DMS53 treated with DMSO at 0.1 percent for 48 hours (cell line): ENCODE data around the gene DUSP5.

Source experiments
- DNase-seq: peaks from one replicate; lab custom pipeline; 2025; ENCODE audit not compliant: unreplicated experiment; lab: John Stamatoyannopoulos, UW

Gene DUSP5

DNA sequence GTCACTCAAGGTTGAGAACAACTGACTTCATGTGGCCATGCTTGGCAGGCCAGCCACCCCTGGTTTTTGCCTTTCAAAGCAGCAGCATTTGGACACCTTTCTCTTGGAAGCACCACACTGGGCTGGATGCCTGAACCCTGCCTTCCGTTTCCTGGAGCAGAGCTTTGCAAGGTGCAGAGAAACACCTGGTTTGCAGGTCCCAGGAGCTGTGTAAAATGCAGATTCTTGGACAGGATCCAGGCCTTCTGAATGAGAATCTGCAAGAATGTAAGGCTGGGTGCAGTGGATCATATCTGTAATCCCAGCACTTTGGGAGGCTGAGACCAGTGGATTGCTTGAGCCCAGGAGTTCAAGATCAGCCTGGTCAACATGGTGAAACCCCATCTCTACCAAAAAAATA lies 18.0 kb upstream of the DUSP5 start:
- no peak for DNase-seq

DNA sequence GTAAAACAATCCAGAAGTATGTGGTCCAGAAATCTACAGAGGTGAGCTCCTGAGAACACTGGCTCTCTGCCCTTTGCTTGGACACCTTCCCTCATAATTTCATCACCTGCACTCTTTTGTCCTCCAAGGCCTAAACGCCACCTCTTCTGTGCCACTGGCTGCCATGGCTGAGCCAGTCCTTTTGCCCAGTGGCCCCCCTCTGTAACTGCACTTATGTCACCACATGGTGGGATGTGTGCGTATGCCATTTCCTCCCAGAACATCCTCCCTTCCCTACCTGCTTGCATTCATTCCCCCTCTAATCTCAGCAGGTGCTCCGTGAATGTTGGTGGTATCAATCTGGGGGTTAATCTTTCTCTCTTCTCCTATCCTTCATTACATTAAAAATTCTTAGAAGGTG lies 17.3 kb upstream of the DUSP5 start:
- DNase-seq = no peak

DNA sequence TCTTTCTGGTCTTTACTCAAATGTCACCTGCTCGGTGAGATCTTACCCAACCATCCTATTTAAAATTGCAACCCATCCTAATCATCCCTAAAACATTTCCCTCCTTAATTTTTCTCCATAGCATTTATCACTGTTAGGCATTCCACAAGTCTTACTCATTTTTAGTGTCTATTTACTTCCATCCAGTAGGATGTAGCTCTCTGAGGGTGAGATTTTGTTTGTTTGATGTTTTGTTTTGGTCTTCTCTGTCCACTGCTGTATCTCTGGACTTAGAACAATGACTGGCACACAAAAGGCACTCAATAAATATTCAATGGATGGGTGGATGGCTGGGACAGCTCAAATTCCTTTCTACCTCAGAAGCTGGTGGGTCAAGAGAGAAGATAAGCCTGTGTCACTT lies 15.8 kb upstream of the DUSP5 start:
- DNase-seq = no peak

DNA sequence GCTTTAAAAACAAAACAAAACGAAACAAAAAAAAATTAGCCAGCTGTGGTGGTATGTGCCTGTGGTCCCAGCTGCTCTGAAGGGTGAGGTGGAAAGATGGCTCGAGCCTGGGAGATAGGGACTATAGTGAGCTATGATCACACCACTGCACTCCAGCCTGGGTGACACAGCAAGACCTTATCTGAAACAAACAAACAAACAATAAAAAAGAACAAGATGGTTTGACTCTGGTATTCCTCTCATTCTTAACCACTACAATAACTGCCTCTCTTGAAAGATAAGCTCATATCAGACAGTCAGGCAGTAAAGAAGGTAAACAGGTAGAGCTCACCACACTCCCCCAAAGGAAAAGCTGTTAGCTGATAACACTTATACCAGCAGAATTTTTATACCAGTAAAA lies 14.1 kb upstream of the DUSP5 start:
- DNase-seq = no peak

DNA sequence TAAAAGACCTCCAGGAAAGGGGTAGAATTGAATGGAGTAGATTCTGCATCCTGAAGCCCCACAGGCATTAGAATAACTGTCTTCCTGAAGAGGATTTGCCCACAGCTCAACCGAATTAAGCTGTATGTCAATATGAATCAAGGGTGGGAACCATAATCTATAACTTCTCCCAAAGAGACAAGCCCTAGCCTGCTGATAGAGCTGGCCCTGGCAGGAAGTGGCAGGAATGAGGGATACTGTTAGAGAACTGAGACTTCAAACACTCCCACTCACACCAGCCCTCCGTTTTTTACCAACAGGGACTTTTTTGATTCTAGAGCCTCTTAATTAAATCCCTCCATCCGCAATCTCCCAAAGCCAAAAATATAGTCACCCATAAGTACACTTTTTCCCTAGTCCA lies 12.2 kb upstream of the DUSP5 start:
- no peak for DNase-seq

DNA sequence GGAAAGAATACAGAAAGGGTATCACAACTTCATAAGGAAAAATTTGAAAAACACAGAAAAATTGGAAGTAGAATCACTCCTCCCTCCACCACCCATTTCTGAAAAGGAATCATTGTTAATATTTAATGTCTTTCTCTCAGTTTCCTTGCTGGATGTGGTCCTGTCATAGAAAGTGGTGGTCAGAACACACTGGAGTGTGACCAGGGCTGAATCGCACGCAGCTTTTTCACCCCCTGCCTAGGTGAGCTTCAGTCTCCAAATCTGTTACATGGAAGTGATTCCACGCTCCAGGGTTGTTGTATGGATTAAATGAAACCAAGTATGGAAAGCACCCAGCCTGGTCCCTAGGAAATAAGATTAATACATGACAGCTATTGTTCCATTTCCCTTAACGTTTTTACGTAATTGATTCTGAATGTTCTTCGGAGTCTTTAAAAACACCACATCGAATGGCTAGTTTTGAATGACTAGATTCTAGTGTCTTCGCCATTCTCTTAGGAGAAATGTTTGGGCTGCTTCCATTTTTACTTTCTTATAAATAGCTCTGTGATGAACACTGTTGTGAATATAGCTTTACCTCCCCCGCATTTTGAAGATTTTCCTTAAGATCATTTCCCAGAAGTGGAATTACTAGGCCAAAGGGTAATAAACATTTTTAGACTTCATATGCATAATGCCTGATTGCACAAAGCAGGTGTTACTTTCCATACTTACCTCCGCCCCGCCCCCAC lies 10.9 kb upstream of the DUSP5 start:
- DNase-seq = no peak

DNA sequence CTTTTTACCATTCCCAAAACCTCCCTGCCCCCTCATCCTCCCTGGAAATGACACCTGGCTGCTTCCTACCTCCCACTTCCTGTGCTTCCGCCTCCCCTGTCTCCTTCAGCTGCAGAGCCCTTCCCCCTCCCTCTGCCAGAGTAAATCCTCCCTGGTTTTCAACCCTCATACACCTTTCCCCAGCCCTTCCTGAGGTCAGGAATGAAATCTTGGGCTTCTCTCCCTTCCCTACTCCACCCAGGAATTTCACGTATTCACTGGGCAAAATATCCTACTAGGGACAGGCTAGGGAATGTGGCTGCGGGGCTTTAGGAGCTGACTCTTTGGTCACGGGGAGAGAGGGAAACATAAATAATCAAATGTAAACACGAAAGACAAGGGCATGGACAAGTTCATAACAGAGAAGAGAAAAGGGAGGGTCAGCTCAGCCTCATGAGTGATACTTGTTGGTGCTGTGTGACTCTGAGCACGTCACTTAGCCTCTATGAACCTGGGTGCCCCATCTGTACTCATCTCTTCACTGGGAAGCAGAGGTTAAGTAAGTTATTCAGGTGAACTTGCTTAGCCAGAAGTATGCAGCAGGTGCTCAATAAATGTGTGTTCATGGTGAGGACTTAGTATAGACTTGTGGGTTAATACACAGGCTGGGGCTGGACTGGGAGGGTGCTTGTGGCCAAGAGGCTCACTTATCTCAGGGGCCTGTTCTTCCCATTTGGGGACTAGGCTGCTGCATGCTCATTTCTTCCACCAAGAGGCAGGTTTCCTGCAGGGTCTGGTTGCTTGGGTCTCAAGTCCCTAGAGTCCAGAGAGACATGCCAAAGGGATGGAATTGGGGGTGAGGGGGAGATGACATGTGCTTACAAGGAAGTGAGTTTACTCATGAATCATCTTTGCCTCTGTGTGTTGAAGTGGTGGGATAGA lies 10.0 kb upstream of the DUSP5 start:
- peak; percentile 27 for DNase-seq

DNA sequence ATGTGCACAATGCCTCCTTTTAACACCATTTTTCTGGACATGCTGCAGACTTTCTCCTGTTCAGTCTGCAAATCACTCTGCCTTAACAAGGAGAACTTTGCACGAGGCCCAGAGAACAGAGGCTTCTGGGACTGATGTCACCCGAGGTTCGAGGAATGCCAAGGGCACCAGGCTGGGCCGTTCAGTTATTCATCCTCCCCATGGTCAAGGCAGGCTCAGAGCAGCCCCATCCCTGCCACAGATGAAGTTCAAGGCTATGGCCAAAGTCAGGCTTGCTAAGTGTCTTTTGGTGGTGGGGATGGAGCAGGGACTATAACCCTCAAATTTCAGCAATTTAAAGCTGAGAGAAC lies 9.4 kb upstream of the DUSP5 start:
- DNase-seq = no peak

DNA sequence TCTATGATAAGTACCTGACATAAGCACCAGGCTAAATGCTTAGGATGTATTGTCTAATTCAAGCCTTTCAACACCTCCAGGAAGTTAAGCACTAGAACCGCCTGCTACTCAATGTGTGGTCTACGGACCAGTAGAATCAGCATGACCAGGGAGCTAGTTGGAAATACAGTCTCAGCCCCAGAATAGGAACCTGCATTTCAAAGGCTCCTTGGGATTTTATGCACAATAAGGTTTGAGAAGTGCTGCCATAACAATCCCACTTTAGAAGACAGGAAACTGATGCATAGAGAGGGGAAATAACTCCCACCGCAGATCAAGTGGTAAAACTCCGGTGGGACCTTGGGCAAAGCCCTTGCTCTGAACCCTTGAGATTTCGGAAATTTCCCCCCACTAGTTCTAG lies 8.8 kb upstream of the DUSP5 start:
- peak; percentile 7 for DNase-seq

DNA sequence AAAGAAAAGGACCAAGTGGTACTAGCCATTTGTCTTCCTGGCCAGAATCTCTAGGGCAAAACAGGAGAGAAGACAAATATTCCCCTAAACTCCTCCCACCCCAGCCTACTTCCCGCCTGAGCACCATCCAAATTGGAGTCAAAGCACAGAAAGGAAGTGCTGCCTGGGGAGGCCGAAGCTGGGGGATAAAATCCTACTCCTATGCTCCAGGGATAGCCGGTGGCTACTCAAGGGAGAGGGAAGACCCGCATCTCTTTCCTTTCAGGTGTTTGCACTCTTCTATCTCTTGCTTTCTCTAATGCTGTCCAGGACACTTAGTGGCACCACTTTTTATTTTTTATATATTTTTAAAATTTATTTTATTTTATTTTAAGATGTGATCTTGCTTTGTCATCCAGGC lies 7.1 kb upstream of the DUSP5 start:
- DNase-seq = no peak

DNA sequence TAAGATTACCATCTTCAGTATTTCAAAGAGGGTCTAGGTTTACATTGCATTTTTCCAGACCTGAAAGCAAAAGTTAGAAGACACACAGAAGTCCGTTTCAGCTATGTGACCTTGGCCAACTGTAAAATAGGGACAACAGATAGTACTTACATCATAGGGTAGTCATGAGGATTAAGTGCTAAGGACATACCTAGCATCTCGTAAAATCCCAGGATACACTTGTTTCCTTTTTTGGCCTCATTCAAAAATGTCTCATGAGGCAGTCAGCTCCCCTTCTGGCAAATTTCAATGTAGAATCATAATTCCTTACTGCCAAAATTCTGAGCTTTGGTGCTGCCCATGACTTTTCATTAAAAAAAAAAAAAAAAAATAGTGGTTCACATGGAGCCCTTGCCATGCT lies 6.4 kb upstream of the DUSP5 start:
- DNase-seq = no peak

DNA sequence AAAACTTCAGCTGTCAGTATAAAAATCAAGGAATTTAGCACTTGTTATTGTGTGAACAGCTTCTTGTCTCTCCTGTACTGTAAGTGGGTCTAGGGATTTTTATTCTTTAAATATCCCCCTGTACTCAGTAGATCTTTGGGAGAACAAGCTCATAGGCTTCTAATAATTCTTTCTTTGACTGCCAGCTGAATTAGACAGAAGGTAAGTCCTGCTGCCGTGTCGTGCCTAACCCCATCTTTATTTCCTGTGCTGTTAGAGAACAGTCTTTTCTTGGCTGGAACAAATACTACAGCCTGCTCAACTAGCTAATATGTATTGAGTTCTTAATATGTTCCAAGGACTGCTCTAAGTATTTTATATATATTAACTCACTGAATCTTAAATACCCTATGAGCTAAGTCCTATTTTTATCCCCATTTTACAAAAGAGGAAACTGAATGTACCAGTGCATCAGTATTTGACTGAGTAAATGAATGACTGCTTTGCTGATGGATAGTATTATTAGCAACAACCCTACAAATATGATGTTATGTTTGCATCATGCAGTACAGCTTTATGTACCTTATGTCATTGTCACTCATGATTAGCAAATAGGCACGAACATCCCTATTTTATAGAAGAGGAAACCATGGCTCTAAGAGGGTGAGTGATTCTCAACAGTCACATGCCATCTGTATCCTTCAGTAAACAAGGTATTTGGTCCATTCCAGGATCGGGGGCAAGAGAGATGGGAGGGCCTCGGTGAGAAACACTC lies 5.5 kb upstream of the DUSP5 start:
- DNase-seq = peak; percentile 5

DNA sequence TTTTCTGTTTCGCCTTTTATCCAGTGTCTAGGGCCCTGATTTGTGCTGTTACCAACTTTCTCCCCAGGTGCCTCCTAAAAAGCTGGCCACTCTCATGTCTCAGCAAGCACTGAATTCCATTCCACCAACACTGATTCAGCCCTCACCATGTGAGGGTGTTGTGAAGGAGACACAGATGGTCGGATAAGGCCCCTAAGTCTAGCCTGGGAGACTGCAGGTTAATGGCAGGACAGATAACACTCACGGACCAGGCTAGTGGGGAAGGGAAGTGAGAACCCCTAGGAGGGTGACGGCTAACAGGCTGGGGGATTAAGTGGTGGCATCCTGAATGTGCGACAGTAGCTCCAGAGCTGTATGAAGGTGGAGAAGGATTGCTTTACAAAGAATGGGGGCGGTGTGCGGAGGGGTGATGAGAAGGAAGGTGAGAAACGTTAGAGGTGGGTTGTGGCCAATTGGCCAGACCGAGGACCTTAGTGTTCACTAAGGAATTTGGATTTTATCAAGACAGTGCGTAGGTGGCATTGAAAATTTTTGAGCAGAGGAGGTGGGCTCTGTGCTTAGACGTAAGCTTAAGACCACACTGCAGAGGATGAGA lies 3.8 kb upstream of the DUSP5 start:
- no peak for DNase-seq

DNA sequence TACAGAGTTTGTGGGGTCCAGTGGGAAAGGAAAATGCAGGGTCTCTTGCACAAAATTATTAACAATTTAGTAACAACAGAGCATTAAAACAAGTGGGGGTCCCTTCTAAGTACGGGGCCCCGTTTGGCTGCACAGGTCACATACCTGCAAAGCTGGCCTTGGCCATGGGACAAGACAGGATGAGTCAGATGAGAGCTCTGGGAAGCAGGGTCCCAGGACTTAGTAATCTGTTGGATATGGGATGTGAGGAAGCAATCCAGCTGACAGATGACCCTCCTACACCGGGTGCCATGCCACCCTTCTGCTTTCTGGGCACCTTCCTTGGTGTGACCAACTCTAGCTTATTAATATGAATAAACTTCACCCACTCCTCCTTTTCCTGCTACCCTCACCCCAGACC lies 3.2 kb upstream of the DUSP5 start:
- DNase-seq = no peak

DNA sequence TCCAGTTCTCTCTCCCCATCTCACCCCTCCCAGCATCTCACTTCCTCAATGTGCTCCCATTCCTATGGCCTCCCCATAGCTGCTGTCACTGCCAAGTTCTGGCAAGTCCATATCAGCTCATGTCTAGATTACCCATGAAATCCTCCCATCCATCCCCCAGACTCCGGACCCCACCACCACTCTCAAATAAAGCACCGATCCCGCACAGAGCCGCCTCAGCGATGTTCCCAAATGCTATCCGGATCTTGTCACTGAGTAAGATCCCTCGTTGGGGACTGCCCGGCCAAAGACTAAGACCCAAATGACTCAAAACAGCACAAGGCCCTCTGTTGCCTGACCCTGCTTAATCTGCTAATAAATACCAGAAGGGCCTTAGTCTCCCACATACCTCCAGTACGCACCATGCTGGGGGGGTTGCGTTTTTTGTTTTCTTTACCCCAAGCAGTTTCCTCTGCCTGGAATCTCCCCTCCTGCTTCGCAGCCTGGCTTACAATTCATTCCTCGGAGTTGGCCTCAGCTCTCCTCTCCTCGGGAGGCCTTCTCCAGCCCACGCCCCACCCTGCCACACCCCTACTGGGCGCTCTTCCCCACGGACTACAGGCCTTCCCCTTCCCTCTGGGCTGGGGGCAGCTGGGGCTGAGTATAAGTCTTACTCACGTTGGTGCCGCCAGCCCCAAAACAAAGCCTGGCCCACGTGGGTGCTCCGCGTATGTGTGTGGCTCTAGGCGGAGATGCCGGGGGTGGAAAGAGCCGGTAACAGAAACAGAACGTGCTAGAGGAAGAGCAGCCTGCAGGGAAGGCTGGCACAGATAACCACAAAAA lies 1.8 kb upstream of the DUSP5 start:
- DNase-seq = no peak

DNA sequence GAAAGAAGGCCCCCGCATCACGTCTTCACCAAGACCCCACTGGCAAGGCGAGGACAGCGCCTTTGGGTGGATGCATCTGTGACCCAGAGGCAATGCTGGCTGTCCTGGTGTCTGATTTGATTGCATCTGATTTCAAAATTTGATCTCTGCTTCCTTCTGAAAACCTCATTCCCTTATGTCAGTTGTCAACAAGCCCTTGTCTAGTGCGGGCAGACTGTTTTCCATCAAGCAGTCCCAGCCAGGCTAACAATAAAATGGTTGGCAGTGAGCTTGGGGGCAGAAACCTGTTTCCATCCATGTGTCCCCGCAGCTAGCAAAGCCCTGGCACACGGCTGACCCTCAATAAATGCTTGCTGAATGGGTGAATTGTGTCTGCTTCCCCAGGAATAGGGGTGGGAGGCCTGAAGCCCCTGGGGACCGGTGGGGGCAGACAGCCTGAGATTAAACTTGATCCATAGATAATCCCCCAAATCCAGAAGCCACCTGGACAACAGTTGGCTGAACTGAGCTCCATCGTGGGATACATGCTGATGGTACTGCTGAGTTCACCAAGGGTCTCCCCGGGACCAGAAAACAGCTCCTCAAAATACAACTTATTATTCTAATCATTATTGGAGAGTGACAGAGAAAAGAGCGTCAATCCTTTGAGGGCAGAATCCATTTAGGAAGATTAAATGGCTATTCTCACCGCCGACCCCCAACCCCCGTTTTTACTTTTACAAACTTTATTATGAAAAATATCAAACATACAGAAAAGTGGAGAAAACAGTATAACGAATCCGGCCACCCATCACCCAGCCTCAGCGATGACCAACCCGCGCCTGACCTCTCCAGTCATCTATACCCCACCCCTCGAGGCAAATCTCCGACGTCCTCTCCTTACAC lies 912 bp upstream of the DUSP5 start:
- no peak for DNase-seq

DNA sequence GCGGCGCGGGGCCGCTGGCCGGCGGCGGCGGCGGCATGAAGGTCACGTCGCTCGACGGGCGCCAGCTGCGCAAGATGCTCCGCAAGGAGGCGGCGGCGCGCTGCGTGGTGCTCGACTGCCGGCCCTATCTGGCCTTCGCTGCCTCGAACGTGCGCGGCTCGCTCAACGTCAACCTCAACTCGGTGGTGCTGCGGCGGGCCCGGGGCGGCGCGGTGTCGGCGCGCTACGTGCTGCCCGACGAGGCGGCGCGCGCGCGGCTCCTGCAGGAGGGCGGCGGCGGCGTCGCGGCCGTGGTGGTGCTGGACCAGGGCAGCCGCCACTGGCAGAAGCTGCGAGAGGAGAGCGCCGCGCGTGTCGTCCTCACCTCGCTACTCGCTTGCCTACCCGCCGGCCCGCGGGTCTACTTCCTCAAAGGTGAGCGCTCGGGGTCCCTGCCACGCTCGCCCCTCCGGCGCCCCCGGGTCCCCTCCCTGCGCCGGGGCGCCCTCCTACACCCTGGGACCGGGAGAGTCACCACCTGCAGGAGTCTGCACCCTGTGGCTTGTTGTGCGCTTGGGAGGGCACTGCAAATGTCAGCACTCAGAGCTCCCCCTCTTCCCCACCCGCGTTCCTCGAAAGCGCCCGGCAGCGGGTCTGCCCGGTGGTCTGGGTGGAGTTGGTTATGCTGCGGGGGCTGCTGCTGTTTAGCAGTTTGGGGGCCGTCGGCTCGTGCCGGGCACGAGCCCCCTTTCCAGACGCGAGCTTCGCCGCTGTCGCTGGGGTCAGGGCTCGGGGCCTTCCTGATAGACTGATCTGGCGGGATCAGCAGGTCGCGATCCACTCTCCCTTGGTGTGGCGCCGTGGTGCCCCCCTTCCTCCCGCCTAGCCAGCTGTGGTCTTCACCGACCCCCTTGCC lies 627 bp downstream of the DUSP5 start:
- DNase-seq = peak; percentile 32

DNA sequence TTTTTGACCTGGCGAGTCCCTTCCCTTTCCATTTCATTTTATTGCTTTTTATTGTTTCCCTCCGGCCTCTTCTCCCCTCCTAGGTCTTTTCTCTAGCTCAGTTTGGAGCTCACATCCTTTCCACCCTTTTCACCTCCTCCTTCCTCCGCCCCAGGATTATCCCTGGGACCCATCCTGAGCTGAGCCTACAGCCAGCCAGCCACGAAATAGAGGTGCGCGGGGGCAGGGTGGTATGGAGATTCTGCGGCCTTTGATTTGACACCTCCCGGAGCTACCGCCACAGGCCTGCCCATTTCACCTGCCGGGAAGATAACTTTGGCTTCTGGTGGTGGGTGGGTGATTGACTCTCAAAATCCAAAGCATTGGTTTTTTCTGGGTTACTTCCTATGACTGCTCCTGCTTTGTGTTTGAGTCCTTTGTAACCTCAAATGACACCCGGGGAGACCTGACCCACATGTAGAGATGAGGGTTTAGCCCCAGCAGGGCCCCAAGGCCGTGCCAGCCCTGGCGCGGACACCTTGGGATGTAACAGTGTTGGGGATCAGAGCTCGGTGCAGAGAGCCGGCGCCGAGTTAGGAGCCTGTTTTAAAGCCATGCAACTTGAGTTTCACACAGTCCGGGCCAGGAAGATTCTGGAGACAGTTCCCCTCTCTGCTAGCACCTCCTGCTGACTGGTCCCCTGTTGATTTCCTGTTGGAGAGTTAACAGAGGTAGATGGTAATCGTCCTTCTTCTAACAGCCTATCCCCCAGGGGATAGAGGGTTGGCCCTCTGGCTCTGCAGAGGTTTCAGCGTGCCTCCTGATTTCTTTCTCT lies 1.5 kb downstream of the DUSP5 start:
- DNase-seq = no peak
